Fibroblast of villous mesenchyme (primary cell): ENCODE data around the gene LAMC1. TPM values are rescaled to one million over a fixed set of nuclear protein-coding genes. Genes with fewer than 3 reads are reported as not detected.
A peak's percentile ranks its signal among the peaks of the same experiment; 100 is the strongest.

Experiments
- DNase-seq: peaks from one replicate; pipeline ENCODE4 v3.0.0-alpha.2; 2010; ENCODE audit warnings: low read depth
- H3K4me3 ChIP-seq: 2 replicates; pipeline ENCODE4 v1.5.1; 2011; ENCODE audit warnings: low read depth, mild to moderate bottlenecking, low read length
- CTCF ChIP-seq: IDR thresholded peaks from 2 replicates; pipeline ENCODE4 v1.5.1; 2012; ENCODE audit warnings: low read depth, mild to moderate bottlenecking, low read length; ENCODE audit not compliant: insufficient read depth
- total RNA-seq: library from RNA; depleted of rRNA; stranded (reverse); fragments of >200 nt; gene quantifications from 2 replicates; pipeline ENCODE4 v1.2.3, GENCODE V29; 2012

LAMC1 gene
- total RNA-seq: 541 and 761 TPM in 2 replicates

- no peak for TF ChIP-seq CTCF
- DNase-seq: peak; percentile 89
- H3K4me3 ChIP-seq: peak within 1 kb of the TSS; percentile 94
These were observed at the start of gene LAMC1 for GRCh38 chr1:183023146-183023600. LAMC1 (plus strand) TSS chr1:183023420; CDS start chr1:183023717, 297 bp downstream.

- no peak for TF ChIP-seq CTCF
- DNase-seq: peak; percentile 26
- no peak overlapping the region for H3K4me3 ChIP-seq
These were observed 48.6 kb upstream of the LAMC1 start for GRCh38 chr1:182974506-182975191.

- H3K4me3 ChIP-seq: no peak overlapping the region
- TF ChIP-seq CTCF: no peak
- DNase-seq: no peak
These were observed 45.7 kb upstream of the LAMC1 start for GRCh38 chr1:182977480-182977879.

- DNase-seq: no peak
- no peak for TF ChIP-seq CTCF
These were observed 44.9 kb upstream of the LAMC1 start for GRCh38 chr1:182978151-182978853.

GRCh38 chr1:182984138-182984537, 39.1 kb upstream of the LAMC1 start:
- H3K4me3 ChIP-seq: no peak overlapping the region
- no peak for TF ChIP-seq CTCF
- no peak for DNase-seq

More at GRCh38 chr1:182978151-182978853, 44.9 kb upstream of the LAMC1 start:
- H3K4me3 ChIP-seq: no peak overlapping the region

GRCh38 chr1:182984621-182985020, 38.6 kb upstream of the LAMC1 start:
- no peak for TF ChIP-seq CTCF
- H3K4me3 ChIP-seq: no peak overlapping the region
- DNase-seq: no peak
